Fibroblast of villous mesenchyme (primary cell): Measurements from ENCODE around the gene PAFAH1B1. TPM values are rescaled to one million over a fixed set of nuclear protein-coding genes. Genes with fewer than 3 reads are reported as not detected.
"Not testable (repeated sequence)": the region's sequence is repeated elsewhere in the genome, so short reads cannot be mapped to it uniquely, and the experiment has no call there.

Source experiments
- DNase-seq: peaks from one replicate; pipeline ENCODE4 v3.0.0-alpha.2; 2010; ENCODE audit warnings: low read depth
- H3K4me3 ChIP-seq: 2 replicates; pipeline ENCODE4 v1.5.1; 2011; ENCODE audit warnings: low read depth, mild to moderate bottlenecking, low read length
- CTCF ChIP-seq: IDR thresholded peaks from 2 replicates; pipeline ENCODE4 v1.5.1; 2012; ENCODE audit warnings: low read depth, mild to moderate bottlenecking, low read length; ENCODE audit not compliant: insufficient read depth
- total RNA-seq: library from RNA; depleted of rRNA; stranded (reverse); fragments of >200 nt; gene quantifications from 2 replicates; pipeline ENCODE4 v1.2.3, GENCODE V29; 2012

Gene PAFAH1B1
- total RNA-seq, 1 donor: 141 TPM

GRCh38 chr17:2694381-2695242 lies 101.2 kb downstream of the PAFAH1B1 start:
- no peak for DNase-seq
- TF ChIP-seq CTCF: no peak
- H3K4me3 ChIP-seq: no peak overlapping the region

- H3K4me3 ChIP-seq: no peak overlapping the region
- DNase-seq: no peak
- no peak for TF ChIP-seq CTCF
These were observed 101.9 kb downstream of the PAFAH1B1 start for GRCh38 chr17:2695243-2695960.

- no peak for TF ChIP-seq CTCF
- H3K4me3 ChIP-seq: no peak overlapping the region
- no peak for DNase-seq
These were observed 102.7 kb downstream of the PAFAH1B1 start for GRCh38 chr17:2695961-2696760.

GRCh38 chr17:2697611-2698162 lies 104.2 kb downstream of the PAFAH1B1 start:
- no peak for TF ChIP-seq CTCF
- no peak for DNase-seq
- H3K4me3 ChIP-seq: no peak overlapping the region

- not testable (repeated sequence) for H3K4me3 ChIP-seq, DNase-seq
These were observed 105.9 kb downstream of the PAFAH1B1 start for GRCh38 chr17:2699216-2699805.

- no peak for TF ChIP-seq CTCF
- H3K4me3 ChIP-seq: no peak overlapping the region
- DNase-seq: no peak
These were observed 106.6 kb downstream of the PAFAH1B1 start for GRCh38 chr17:2700030-2700490.
